ENCODE data around the gene LAGE3.

DNA sequence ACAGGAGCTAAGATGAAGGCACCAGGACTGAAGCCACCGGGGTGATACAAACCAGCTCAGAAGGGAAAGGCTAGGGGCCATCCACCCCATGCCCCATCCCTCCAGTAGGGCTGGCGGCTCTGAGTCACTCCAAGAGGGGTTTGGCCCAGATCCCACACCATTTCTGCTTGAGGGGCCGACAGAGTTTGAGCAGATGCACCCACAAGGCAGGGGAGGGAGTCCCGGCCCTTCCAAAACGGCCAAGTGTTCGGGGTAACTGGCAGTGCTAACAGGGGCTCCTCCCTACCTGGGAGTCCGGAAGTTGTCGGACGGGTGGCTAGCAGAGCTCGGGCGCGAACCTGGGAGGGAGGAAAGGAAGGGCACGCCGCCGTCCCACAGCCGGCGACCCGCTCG, 10.9 kb upstream of the LAGE3 start:
- TF ChIP-seq, protein P1, sequence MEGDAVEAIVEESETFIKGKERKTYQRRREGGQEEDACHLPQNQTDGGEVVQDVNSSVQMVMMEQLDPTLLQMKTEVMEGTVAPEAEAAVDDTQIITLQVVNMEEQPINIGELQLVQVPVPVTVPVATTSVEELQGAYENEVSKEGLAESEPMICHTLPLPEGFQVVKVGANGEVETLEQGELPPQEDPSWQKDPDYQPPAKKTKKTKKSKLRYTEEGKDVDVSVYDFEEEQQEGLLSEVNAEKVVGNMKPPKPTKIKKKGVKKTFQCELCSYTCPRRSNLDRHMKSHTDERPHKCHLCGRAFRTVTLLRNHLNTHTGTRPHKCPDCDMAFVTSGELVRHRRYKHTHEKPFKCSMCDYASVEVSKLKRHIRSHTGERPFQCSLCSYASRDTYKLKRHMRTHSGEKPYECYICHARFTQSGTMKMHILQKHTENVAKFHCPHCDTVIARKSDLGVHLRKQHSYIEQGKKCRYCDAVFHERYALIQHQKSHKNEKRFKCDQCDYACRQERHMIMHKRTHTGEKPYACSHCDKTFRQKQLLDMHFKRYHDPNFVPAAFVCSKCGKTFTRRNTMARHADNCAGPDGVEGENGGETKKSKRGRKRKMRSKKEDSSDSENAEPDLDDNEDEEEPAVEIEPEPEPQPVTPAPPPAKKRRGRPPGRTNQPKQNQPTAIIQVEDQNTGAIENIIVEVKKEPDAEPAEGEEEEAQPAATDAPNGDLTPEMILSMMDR (CRISPR knock-in tag; IDR thresholded peaks at IDR 0.05): no peak
- TF ChIP-seq SUZ12 (IDR thresholded peaks at IDR 0.05; ENCODE audit: low read depth, low read length): no peak
- no peak for TF ChIP-seq RAD21 (CRISPR knock-in tag; IDR thresholded peaks at IDR 0.05)
- no peak for TF ChIP-seq FOSL1 (CRISPR knock-in tag; IDR thresholded peaks at IDR 0.05; ENCODE audit: borderline replicate concordance)
- no peak for TF ChIP-seq ZNF264 (CRISPR knock-in tag; IDR thresholded peaks at IDR 0.05)
- TF ChIP-seq BCL3 (CRISPR knock-in tag; IDR thresholded peaks at IDR 0.05): no peak
- no peak for TF ChIP-seq POLR2AphosphoS5 (IDR thresholded peaks at IDR 0.05; ENCODE audit: low read depth, low read length)
- TF ChIP-seq, protein P2, sequence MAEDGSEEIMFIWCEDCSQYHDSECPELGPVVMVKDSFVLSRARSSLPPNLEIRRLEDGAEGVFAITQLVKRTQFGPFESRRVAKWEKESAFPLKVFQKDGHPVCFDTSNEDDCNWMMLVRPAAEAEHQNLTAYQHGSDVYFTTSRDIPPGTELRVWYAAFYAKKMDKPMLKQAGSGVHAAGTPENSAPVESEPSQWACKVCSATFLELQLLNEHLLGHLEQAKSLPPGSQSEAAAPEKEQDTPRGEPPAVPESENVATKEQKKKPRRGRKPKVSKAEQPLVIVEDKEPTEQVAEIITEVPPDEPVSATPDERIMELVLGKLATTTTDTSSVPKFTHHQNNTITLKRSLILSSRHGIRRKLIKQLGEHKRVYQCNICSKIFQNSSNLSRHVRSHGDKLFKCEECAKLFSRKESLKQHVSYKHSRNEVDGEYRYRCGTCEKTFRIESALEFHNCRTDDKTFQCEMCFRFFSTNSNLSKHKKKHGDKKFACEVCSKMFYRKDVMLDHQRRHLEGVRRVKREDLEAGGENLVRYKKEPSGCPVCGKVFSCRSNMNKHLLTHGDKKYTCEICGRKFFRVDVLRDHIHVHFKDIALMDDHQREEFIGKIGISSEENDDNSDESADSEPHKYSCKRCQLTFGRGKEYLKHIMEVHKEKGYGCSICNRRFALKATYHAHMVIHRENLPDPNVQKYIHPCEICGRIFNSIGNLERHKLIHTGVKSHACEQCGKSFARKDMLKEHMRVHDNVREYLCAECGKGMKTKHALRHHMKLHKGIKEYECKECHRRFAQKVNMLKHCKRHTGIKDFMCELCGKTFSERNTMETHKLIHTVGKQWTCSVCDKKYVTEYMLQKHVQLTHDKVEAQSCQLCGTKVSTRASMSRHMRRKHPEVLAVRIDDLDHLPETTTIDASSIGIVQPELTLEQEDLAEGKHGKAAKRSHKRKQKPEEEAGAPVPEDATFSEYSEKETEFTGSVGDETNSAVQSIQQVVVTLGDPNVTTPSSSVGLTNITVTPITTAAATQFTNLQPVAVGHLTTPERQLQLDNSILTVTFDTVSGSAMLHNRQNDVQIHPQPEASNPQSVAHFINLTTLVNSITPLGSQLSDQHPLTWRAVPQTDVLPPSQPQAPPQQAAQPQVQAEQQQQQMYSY (CRISPR knock-in tag; IDR thresholded peaks at IDR 0.05): no peak
- no peak for TF ChIP-seq POLR2A (IDR thresholded peaks at IDR 0.05; ENCODE audit: insufficient read depth in 1 of 2, low read depth in 2 of 2, low read length in 2 of 2)
